HUES64 (cell line): ENCODE results near the gene CABLES1.

Source experiments
- H3K27ac ChIP-seq: 2 replicates; pipeline ENCODE4 v1.7.0; 2013; ENCODE audit warnings: low read depth, low read length, inconsistent platforms
- H3K27me3 ChIP-seq: 2 replicates; pipeline ENCODE4 v1.6.1; 2013; ENCODE audit warnings: mild to moderate bottlenecking, low read length; ENCODE audit not compliant: insufficient read depth
- H3K36me3 ChIP-seq: 2 replicates; pipeline ENCODE4 v1.6.1; 2013; ENCODE audit warnings: mild to moderate bottlenecking, low read length; ENCODE audit not compliant: insufficient read depth
- H3K4me1 ChIP-seq: 2 replicates; pipeline ENCODE4 v1.6.1; 2013; ENCODE audit warnings: mild to moderate bottlenecking, low read length, moderate library complexity; ENCODE audit not compliant: insufficient read depth
- H3K4me3 ChIP-seq: 2 replicates; pipeline ENCODE4 v1.5.1; 2013; ENCODE audit warnings: mild to moderate bottlenecking, low read length, moderate library complexity
- H3K9ac ChIP-seq: 2 replicates; pipeline ENCODE4 v1.6.1; 2013; ENCODE audit warnings: mild to moderate bottlenecking, low read depth, low read length
- H3K9me3 ChIP-seq: 2 replicates; pipeline ENCODE4 v1.6.1; 2013; ENCODE audit warnings: low read depth, low read length; ENCODE audit not compliant: insufficient read depth
- WGBS: fragments of 150-250, 120-280 bp; methylation state at CpG from one replicate; pipeline ENCODE4 v1.1.7; 2013; ENCODE audit warnings: missing lambda C conversion rate; 5-methylcytosine and 5-hydroxymethylcytosine counted together

The CABLES1 gene

DNA sequence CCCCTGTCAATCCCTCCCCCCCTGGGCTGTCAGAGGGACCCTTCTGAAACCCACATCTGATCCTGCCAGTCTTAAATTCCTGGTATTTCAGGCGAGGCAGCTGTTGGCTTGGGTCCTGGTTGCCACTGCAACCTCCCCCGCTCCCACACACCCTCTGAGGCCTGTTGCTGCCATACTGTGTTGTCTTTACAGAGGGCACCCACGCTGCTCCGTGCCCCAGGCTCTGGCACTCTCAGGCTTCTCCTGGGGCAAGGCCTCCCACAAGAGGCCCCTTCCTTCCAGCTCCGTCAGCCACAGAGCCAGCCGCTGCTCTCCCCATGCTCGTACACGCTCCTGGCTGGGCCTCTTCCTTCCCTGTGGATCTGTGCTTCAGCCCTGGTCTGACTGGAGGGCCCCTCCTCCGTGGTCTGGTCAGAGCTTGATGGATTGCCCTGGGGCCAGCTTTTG, 8.6 kb downstream of the CABLES1 start:
- H3K4me1 ChIP-seq, result peaks cover 18% of the 10 kb centered on the region
- H3K36me3 ChIP-seq, result peaks cover 5% of the 10 kb centered on the region; the same call in 1 of the 2 replicates
- 0 out of 2 replicates have a peak overlapping the region, but pooled peaks have one; percentile 22 for H3K9ac ChIP-seq
- H3K9me3 ChIP-seq, result no peaks in the 10 kb centered on the region
- H3K27me3 ChIP-seq, result no peaks in the 10 kb centered on the region
- 75% methylated on average over 9 of the region's 9 CpGs for WGBS
- no peak overlapping the region for H3K27ac ChIP-seq
- no peak overlapping the region for H3K4me3 ChIP-seq

- Histone ChIP-seq H3K4me1 (peaks cover 18% of the 10 kb centered on the region), H3K36me3 (peaks cover 2% of the 10 kb centered on the region; the same call in 1 of the 2 replicates), H3K27me3 (no peaks in the 10 kb centered on the region), H3K9ac (no peak overlapping the region), H3K27ac (no peak overlapping the region), H3K9me3 (no peaks in the 10 kb centered on the region), H3K4me3 (no peak overlapping the region)
- WGBS, result 88% methylated on average over 3 of the region's 7 CpGs
These were observed 9.4 kb downstream of the CABLES1 start for GRCh38 chr18:23144640-23145039.

GRCh38 chr18:23145621-23146020, 10.3 kb downstream of the CABLES1 start:
- 93% methylated on average over 5 of the region's 5 CpGs for WGBS
- Histone ChIP-seq H3K4me1 (peaks cover 18% of the 10 kb centered on the region), H3K4me3 (no peak overlapping the region), H3K9ac (no peak overlapping the region), H3K9me3 (no peaks in the 10 kb centered on the region), H3K36me3 (0 out of 2 replicates have a peak, but pooled peaks cover 3% of the 10 kb centered on the region), H3K27me3 (no peaks in the 10 kb centered on the region), H3K27ac (no peak overlapping the region)

- WGBS, result 93% methylated on average over 11 of the region's 11 CpGs
- Histone ChIP-seq H3K4me3 (no peak overlapping the region), H3K36me3 (0 out of 2 replicates have a peak, but pooled peaks cover 3% of the 10 kb centered on the region), H3K9ac (no peak overlapping the region), H3K27ac (no peak overlapping the region), H3K4me1 (peaks cover 11% of the 10 kb centered on the region), H3K9me3 (no peaks in the 10 kb centered on the region), H3K27me3 (no peaks in the 10 kb centered on the region)
These were observed 11.7 kb downstream of the CABLES1 start for GRCh38 chr18:23146861-23147469.

GRCh38 chr18:23148382-23148781, 13.1 kb downstream of the CABLES1 start:
- 93% methylated on average over 5 of the region's 5 CpGs for WGBS

DNA sequence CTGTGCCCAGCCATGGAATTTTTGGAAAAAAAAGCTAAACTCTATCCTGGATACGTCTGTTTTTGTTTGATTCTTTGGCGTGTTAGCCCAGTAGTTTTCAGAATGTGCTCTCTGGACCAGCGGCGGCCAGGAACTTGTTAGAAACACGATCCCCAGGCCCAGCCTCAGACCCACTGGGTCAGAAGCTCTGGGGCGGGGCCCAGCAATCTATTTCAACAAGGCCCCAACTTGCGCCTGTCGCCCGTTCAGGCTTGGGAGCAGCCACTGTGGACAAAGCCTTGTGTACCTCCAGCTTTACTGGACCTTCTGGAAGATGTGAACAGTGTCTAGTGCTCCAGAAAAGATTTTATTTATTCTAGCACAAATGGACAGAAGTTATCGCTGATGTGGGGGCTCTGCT, 14.3 kb downstream of the CABLES1 start:
- no peaks in the 10 kb centered on the region for H3K4me1 ChIP-seq
- H3K9me3 ChIP-seq, result no peaks in the 10 kb centered on the region
- WGBS, result 94% methylated on average over 10 of the region's 10 CpGs
- no peak overlapping the region for H3K9ac ChIP-seq
- H3K27ac ChIP-seq, result no peak overlapping the region
- H3K4me3 ChIP-seq, result no peak overlapping the region
- H3K36me3 ChIP-seq, result 0 out of 2 replicates have a peak, but pooled peaks cover 3% of the 10 kb centered on the region
- H3K27me3 ChIP-seq, result no peaks in the 10 kb centered on the region

More at GRCh38 chr18:23148382-23148781, 13.1 kb downstream of the CABLES1 start:
- 0 out of 2 replicates have a peak, but pooled peaks cover 3% of the 10 kb centered on the region for H3K36me3 ChIP-seq
- no peak overlapping the region for H3K27ac ChIP-seq
- no peaks in the 10 kb centered on the region for H3K27me3 ChIP-seq
- H3K4me3 ChIP-seq, result no peak overlapping the region
- no peak overlapping the region for H3K9ac ChIP-seq
- H3K9me3 ChIP-seq, result no peaks in the 10 kb centered on the region
- H3K4me1 ChIP-seq, result peaks cover 11% of the 10 kb centered on the region; the same call in 1 of the 2 replicates

- 0 out of 2 replicates have a peak, but pooled peaks cover 3% of the 10 kb centered on the region for H3K36me3 ChIP-seq
- 94% methylated on average over 11 of the region's 11 CpGs for WGBS
- H3K9ac ChIP-seq, result no peak overlapping the region
These were observed 16.3 kb downstream of the CABLES1 start for GRCh38 chr18:23151414-23152099.

GRCh38 chr18:23154030-23154429, 18.7 kb downstream of the CABLES1 start:
- H3K4me1 ChIP-seq, result peaks cover 14% of the 10 kb centered on the region
- H3K9ac ChIP-seq, result no peak overlapping the region
- H3K27ac ChIP-seq, result no peak overlapping the region
- H3K9me3 ChIP-seq, result no peaks in the 10 kb centered on the region
- H3K4me3 ChIP-seq, result no peak overlapping the region
- no peaks in the 10 kb centered on the region for H3K27me3 ChIP-seq
- H3K36me3 ChIP-seq, result 0 out of 2 replicates have a peak, but pooled peaks cover 3% of the 10 kb centered on the region
- 93% methylated on average over 6 of the region's 6 CpGs for WGBS

More at GRCh38 chr18:23151414-23152099, 16.3 kb downstream of the CABLES1 start:
- H3K27me3 ChIP-seq, result no peaks in the 10 kb centered on the region
- H3K9me3 ChIP-seq, result no peaks in the 10 kb centered on the region
- no peak overlapping the region for H3K4me3 ChIP-seq
- peaks cover 14% of the 10 kb centered on the region for H3K4me1 ChIP-seq
- H3K27ac ChIP-seq, result no peak overlapping the region

GRCh38 chr18:23154823-23155500, 19.7 kb downstream of the CABLES1 start:
- H3K27ac ChIP-seq, result no peak overlapping the region
- peaks cover 14% of the 10 kb centered on the region for H3K4me1 ChIP-seq
- H3K9me3 ChIP-seq, result no peaks in the 10 kb centered on the region
- WGBS, result 95% methylated on average over 5 of the region's 5 CpGs
- H3K27me3 ChIP-seq, result no peaks in the 10 kb centered on the region
- no peak overlapping the region for H3K4me3 ChIP-seq
- no peak overlapping the region for H3K9ac ChIP-seq
- H3K36me3 ChIP-seq, result no peaks in the 10 kb centered on the region

GRCh38 chr18:23155537-23155936, 20.3 kb downstream of the CABLES1 start:
- Histone ChIP-seq H3K27ac (no peak overlapping the region), H3K9me3 (no peaks in the 10 kb centered on the region), H3K9ac (no peak overlapping the region), H3K4me1 (peaks cover 14% of the 10 kb centered on the region), H3K36me3 (no peaks in the 10 kb centered on the region), H3K27me3 (no peaks in the 10 kb centered on the region), H3K4me3 (no peak overlapping the region)
- WGBS, result 51% methylated on average over 5 of the region's 5 CpGs

DNA sequence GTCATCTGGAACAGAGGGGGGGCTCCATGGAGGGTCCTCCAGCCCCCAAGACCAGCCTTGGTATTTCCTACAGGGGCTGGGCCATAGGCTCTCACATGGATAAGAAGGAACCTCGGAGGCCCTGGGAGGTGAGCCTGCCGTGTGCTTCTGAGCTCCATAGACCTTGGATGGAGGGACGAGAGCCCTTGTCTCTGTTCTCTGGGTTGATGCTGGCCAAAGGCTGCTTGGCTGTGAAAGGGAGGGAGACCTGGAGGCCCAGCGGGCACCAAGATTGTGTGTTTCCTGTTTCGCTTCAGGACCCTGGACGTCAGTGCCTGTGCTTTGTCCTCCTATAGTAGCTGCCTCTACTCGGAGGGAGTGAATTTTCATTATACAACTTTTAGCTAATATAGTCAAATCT, 20.8 kb downstream of the CABLES1 start:
- 91% methylated on average over 7 of the region's 7 CpGs for WGBS
- H3K4me3 ChIP-seq, result no peak overlapping the region
- H3K27ac ChIP-seq, result no peak overlapping the region
- no peaks in the 10 kb centered on the region for H3K27me3 ChIP-seq
- H3K9ac ChIP-seq, result no peak overlapping the region
- H3K4me1 ChIP-seq, result peaks cover 14% of the 10 kb centered on the region
- no peaks in the 10 kb centered on the region for H3K9me3 ChIP-seq
- no peaks in the 10 kb centered on the region for H3K36me3 ChIP-seq
